ENCODE results near the gene CDH15.
A peak's percentile ranks its signal among the peaks of the same experiment; 100 is the strongest.
"Not testable (repeated sequence)": the region's sequence is repeated elsewhere in the genome, so short reads cannot be mapped to it uniquely, and the experiment has no call there.

Gene CDH15

DNA sequence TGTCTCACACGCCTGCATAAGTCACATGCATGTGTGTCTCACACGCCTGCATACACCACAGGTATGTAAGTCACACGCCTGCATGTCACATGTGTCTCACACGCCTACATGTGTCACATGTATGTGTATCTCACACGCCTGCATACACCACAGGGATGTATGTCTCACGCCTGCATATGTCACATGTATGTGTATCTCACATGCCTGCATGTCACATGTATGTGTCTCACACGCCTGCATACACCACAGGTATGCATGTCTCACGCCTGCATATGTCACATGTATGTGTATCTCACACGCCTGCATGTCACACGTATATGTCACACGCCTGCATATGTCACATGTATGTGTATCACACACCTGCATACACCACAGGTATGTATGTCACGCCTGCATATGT lies 13.8 kb upstream of the CDH15 start:
- no peak for DNase-seq

DNA sequence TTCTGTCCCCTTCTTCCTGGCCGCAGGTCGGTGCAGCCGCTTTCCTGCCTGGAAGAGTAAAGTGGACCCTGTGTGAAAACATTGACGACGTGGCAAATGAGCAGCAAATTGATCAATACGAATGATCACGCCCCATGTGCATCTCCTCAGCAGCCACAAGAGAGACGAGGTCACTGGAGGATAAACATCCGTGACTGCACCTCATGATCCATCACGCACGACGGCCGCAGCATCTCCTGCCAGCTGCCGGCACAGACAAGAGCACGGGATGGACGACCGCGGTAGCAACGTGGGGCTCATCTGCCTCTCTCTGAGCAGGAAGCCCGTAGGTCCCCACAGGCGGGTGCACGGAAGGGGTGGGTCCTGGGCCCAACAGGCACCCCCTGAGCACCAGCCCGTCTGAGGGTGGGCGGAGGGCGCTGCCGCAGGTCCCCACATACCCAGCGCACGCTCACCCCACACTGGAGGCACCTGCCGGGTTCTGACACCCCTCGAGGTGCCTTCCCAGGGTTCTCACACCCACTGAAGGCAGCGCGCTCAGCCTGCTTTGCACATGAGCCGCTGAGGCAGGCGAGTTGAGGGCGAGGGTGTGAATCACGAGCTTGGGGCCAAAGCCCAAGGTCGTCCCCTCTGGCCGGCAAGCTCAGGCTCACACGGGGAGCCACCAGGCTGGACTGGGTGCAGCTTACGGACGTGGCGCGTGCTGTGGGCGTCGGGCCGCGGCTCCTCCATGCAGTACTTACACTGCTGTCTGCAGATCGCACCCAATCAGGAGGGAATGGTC lies 12.3 kb upstream of the CDH15 start:
- DNase-seq: no peak

DNA sequence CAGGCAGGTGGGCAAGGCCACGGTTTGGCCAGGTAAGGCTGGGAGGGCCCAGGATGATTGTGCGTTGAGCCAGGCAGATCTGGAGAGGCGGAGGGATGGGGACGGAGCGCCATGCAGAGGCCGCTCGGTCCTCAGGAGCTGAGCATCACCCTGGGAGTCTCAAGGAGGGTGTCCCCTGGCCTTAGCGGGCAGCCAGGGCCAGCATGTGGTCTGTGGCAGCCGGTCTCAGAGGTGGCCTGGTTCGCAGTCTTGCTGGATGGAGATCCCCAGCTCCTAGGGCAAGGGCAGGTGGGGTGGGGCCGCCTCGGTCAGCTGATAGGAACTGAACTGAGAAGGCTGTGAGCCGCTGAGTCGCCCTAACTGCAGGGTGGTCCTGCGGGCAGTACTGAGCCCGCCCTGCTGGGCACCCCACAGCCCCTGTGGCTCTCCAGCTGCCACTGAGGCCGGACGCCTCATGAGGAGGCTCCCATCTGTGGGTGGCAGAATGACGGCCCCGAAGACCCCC lies 11.6 kb upstream of the CDH15 start:
- DNase-seq: no peak

DNA sequence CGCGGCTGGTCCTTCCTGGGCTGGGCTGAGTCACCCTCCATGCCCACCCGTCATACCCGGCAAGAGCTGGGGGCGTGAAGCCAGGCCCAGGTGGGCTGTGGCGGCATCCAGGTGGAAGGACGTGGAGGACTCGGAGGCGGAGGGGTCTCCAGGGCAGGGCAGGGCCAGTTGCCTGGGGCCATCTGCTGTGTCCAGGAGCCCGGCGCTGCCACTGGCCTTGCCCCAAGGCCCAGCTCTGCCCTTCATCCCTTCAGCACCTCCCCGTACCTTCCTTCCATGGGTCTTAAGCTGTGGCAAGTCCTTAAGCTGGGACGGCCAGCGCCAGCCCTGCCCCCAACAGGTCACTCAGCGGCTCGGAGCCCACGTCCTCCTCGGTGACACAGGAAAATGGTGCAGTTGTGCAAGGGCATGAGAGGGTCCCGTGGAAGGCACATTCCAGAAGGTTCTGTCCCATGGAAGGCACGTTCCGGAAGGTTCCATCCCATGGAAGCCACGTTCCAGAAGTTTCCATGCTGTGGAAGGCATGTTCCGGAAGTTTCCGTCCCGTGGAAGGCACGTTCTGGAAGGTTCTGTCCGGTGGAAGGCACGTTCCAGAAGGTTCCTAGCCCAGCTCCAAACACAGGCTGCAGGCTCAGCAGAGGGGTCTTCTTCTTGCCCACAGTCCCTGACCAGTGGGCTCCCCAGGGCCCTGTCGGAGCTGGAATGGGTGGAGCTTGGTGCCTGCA lies 10.4 kb upstream of the CDH15 start:
- no peak for DNase-seq

DNA sequence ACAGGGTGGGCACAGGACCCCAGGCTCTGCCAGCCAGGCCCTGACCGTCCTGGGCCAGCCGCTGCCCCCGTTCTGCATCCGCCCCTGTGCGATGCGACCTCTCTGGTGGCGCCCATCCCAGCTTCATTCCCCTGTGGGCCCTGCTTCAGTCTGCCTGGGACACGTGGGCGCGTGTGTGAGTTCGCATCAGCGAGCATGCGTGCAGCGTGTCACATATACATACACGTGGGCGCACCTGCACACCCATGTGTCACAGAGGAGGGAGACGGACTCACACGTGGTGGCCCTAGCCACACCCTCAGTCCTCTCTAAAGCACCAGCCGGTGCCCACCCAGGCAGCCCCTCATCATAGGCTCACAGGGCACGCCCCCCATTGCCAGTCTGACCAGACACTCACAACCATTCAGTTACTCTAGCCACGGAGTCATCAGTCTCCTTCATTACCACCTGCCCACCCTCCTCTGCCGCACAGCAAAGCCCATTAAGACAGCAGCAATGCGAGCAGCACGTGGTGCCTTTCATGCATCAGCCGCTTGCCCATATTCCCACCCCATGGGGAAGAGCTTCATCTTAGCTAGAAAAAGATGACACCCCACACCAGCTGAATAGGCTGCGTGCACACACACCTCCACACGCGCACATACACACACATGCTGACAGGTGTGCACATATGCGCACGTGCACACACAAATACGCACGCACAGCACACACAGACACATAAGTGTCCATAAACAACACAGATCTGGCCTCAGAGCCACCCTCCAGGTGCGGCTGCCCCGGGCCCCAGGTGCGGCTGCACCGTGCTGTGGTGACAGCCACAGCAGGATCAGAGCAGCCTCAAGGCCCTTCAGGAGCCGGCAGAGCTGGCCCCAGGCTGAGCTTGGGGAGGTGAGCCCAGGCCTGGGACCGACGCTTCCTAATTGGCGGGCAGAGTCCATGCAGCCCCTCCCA lies 9.5 kb upstream of the CDH15 start:
- no peak for DNase-seq

DNA sequence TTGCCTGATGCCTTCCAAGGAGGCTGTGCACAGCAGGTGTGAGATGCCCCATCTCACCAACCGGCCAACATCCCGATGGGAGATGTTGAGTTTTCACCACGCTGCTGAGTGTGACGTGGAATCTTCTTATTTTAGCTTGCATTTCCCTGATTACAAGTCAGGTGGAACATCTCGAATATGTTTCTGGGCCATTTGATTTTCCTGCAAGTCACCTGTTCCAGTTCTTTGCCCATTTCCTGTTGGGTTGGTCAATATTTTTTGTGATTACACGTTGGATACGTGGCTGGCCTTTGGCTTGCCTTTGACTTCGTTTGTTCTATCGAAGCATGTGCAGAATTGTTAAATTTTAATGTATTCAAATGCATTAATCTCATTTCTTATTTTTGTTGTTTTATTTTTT lies 8.3 kb upstream of the CDH15 start:
- no peak for DNase-seq

DNA sequence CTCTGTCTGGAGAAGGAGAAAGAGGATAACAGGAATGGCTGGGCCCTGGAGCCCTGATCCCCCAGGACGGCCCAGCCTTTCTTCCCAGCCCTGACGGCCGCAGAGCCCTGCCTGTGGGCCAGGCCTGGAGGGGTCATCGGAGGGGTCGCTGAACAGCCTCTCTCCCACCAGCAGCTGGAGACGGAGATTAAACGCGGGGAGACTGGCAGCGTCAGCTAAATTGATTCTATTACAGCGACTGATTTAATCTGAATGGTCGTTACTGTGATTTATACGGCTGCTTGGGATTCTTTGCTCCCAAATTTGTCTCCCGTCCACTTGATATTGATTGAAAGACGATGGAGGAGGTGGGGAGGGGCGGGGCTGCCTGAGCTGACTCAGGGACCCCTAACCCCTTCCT lies 7.1 kb upstream of the CDH15 start:
- DNase-seq: no peak

DNA sequence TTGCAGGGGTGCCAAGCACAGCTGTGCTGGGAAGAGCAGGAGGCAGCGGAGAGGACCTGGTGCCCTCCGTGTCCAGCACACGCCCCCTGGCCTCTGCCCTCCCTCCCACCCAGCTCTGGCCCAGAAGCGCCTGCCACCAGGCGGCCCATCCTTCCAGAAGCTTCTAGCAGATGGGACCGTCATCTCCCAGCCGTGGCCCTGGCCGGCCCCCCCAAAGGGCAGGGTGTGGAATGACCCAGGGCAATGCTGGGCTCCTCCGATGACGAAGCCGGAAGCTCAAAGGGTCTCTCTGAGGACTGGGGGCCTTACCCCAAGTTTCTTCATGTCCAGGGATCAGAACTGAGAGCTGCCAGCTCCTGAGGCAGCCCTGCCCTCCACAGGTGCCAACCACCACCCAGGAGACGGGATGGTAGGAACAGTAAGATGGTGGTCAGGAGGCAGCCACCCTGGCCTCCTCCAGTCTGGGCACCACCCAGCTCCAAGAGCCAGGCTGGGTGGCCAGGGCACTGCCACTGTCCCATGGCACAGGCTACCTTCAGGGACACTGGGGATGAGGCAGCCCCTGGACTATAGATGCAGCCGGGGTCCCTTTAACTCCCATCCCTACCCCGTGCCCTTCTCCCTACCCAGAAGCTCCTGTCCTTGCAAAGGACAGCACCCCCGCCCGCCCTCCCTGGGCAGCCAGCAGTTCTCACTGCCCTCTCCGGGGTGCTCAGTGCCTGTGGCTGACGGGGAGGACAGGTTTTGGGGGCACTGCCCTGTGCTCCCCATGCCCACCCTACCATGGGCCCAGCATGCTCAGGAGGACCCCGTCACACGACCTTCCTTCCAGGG lies 6.5 kb upstream of the CDH15 start:
- no peak for DNase-seq

DNA sequence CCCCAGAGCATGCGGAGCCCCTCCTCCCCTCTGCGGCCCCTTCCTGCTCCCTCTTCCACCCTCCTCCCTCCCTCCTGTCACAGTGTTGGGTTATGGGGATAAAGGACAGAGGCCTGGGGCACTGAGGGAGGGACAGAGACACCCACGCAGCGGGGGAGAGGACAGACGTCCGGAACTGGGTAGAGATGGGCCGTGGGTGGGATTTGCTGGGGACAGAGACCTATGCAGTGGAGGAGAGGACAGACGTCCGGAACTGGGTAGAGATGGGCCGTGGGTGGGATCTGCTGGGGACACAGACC lies 5.9 kb upstream of the CDH15 start:
- not testable (repeated sequence) for DNase-seq

DNA sequence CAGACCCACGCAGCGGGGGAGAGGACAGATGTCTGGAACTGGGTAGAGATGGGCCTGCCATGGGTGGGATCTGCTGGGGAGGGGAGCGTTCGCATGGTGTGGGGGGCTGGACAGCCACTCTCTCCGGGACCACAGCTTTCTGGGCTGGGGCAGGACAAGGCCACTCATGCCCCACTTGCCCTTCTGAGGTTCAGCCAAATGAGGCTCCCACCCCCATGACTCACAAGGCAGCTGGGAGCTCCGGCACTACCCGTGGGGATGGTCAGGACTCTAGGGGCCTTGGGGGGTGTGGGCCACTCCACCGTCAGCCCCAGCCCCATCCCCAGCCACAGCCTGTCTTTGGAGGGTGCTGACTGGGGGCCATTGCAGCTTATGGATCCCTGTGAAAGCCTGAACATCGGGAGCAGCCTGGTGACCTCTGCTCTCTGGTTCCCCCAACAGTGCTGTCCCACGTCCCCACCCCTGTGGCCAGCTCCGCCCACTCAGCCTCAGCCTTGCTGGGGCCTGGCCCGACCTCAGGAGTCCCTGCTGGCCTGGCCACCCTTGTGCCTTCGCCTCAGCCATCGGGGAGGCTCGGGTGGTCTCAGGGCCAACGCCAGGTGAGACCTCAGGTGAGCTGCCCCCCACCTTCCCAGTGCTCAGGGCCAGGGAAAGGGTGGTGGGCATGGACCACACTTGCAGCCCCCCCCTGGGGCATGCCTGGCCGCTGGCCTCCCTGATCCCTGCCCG lies 4.7 kb upstream of the CDH15 start:
- DNase-seq: no peak

DNA sequence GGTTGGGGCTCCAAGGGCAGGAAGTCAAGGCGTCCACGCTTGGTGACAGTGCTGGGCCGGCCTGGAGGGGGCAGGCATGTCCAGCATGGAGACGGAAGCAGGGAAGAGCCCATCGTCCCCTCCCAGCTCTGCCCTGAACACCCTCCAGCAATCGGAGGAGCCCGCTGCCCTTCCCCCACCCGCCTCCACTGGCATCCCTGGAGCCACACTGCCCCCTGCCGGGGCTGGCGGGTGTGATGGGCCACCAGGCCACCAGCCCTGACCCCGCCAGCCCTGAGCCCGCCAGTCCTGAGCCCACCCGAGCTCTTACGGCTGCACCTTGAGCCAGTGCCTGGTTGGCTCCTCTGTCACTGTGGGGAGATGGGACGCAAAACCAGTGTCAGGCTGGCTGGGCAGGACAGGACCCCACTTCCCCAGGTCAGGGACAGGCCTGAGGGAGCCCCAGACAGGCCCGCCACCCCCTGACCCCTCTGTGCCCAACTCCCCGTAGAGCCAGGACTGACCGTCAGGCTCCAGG lies 4.1 kb upstream of the CDH15 start:
- peak; percentile 72 for DNase-seq

DNA sequence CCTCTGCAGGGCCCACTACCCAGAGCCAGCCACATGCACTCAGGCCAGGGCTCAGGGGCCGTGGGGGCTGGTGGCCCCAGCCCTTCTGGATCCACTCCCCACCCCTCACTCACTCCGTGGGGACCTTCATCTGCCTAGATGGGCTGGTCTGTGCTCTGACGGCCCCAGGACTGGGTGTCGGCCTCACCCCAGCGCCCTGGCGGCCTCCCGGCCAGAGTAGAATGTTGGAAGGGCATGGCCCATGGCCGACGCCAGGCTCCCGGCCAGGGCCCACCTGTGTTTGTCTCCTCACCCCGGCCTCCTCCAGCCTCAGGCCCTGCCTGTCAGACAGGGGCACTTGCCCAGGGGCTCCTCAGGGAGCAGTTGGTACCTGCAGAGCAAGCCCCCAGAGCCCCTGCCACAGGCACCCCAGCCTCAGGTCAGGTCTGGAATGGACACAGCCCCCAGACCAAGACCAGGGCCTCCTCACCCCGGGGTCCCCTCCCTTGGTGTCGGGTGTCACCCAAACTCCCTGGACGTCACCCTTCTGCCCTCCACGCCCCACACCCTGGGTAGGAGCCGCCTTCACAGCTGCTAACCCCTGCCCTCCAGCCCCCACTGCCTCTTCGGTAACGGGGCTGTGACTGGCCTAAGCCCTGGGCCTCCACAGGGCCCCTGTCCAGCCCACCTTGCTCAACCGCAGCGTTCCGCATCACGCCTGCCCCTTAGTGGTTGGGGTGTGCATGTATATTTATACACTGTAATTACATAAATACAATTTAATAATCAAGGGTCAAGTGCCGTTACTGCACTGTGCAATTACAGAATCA lies 3.0 kb upstream of the CDH15 start:
- no peak for DNase-seq

DNA sequence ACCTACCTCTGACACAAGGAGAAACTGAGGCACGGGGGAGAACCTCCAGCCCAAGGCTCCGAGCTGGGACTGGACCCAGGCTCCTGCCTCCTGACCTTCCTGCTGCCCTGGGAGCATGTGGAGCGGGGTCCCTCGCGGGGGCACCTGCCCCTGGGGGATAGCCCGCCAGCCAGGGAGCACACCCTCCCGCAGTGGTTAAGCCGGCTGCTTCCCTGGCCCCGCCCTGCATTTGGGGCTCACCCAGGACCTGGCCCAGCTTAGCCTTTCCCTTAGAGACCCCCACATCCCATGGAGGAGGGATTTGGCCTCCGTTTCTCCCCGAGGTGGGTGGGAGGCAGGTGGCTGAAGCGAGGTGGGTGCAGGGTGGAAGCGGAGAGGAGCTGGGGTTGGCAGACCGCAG lies 1.8 kb upstream of the CDH15 start:
- no peak for DNase-seq

DNA sequence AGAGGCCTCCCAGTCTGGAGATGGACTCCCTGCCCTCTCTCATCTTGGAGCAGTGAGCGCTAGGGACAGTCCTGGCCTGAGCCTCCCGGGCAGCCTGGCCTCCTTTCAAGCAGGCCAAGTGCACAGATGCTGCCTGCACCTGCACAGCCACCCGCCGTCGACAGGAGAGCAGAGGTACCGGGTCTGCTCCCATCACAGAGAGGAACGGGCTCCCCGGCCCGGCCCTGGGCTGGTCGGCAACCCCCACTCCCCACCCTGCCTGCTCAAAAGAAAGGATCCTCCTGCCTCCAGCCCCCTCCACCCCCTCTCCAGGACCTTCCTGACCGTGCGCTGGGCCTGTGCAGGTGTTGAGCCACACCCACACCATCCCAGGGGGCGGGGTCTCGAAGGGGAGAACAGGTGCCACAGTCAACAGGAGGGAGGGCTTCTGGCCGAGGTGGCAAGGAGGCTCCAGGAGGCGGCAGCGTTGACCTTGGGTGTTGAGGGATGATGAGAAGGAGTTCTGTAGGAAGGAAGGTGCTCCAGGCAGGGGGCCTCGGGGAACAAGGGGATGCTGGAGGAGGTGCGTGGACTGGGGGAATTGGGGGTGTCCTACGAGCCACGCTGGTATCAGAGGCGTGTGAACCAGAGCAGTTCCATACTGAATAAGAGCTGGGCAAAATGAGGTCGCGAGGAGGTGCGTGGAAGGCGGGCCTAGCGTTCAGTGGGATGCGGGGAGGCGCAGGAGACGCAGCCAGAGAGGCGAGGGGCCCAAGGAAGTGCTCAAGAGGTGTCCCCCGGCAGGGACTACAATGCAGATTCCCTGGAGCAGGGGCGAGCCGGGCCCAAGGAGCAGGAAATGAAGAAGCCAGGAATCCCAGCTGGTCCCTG lies 967 bp upstream of the CDH15 start:
- DNase-seq: no peak

DNA sequence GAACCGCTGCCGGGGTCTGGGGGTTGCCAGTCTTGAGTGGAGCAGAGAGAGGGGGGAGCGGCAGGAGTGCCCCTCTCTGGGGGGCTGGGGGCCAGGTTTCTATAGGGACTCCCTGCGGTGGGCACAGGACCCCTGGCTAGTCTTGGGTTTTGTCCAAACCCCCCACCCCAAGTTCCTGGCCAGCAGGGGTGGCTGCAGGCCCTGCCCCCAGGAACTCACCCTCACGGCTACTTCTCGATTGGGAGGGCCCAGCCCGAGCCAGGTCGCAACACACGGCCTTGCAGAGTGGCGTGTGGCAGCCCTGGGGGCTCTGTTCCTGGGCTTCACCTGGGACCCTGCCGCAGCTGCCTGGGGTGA lies 601 bp downstream of the CDH15 start:
- no peak for DNase-seq

DNA sequence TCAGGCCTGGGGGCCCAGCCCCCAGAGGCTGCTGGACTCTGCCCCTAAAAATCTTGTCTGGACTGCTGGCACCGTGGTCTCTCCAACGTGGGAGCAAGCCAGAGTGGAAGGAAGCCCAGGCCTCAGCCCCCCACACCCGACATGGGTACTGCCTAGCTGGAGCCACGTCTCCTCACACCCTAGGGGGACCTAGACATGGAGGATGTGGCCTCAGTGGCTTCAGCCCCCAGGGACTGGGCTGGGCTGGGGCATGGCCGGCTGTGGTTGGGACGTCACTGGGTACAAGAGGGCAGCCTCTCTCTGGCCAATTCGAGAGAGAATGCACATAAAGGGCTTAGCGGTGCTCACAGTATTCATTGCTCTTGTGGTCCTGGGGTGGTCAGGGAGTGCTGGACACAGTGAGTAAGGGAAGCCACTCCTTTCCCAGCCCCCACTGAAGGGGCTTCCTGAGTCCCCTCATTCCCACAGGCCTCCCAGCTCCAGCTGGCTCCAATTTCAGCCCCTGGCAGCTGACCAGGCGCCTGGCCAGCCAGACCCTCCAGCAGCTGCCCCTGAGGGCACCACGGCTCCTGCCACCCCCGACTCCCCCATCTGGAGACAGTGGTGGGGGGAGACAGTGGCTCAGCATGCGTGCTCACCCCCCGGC lies 1.1 kb downstream of the CDH15 start:
- DNase-seq: no peak

DNA sequence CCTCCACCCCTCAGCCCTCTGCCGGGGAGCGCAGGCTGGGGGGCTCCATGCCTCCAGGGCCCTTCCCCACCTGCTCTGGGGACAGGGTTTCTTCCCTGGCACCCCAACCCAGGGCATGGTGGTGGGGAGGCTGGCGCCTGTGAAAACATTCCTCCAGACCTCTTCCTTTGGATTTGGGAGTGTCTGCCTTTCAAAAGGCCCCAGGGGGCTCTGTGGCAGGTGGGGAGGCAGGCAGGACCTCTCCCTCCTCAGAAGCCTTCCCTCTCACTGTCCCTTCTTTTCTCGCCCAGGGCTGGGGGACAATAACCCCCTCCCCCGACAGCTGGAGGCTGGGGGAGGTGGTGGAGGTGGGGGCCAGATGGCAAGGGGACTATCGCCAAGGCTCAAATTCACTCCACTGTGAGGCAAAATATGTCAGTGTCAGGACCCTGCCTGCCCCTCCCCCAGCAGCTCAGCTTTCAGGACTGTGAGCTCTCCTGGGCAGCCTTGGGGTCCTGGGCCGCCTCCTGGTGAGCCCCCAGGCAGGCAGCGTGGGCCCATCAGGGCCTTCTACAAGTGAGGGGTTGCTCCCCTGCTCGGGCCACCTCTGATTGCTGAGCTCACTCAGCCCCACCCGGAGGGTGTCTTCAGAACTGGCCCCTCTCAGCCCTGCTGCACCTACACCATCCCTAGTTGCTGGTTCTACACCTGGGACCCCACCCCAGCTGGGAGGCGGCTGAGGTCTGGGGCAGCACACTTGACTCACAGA lies 1.8 kb downstream of the CDH15 start:
- no peak for DNase-seq
